ENCODE data around the gene ADAMTS17.

The ADAMTS17 gene

GRCh38 chr15:99993262-99993661 is 348.5 kb downstream of the ADAMTS17 start:
- Histone ChIP-seq H3K36me3 (ENCODE audit: insufficient read depth, low read length) (no peaks in the 10 kb centered on the region), H3K27me3 (ENCODE audit: insufficient read depth, low read length, poor library complexity, severe bottlenecking) (no peaks in the 10 kb centered on the region), H3K79me2 (ENCODE audit: insufficient read depth, low read length) (no peaks in the 10 kb centered on the region), H2AFZ (ENCODE audit: low read length) (no peak overlapping the region), H3K4me1 (ENCODE audit: insufficient read depth, low read length, poor library complexity, severe bottlenecking) (no peaks in the 10 kb centered on the region), H3K4me3 (ENCODE audit: low read length, poor library complexity, severe bottlenecking) (no peak overlapping the region), H3K9me3 (ENCODE audit: insufficient read depth, low read depth, low read length) (no peaks in the 10 kb centered on the region), H3K9me2 (replicated peaks; ENCODE audit: low read depth, low read length) (no peaks in the 10 kb centered on the region), H3K4me2 (ENCODE audit: low read depth, low read length, poor library complexity, severe bottlenecking) (no peak overlapping the region), H3K9ac (ENCODE audit: low read depth, low read length, poor library complexity, severe bottlenecking) (no peak overlapping the region), H4K20me1 (ENCODE audit: insufficient read depth, low read length, poor library complexity, severe bottlenecking) (no peaks in the 10 kb centered on the region), H3F3A (ENCODE audit: low read depth) (no peaks in the 10 kb centered on the region)
- TF ChIP-seq CTCF (conservative IDR thresholded peaks at IDR 0.05; ENCODE audit: low read length) (no peak), EZH2phosphoT487 (IDR thresholded peaks at IDR 0.05; ENCODE audit: borderline replicate concordance) (no peak)

- no peaks in the 10 kb centered on the region for H3K36me3 ChIP-seq (ENCODE audit: insufficient read depth, low read length)
- no peak overlapping the region for H2AFZ ChIP-seq (ENCODE audit: low read length)
- no peaks in the 10 kb centered on the region for H3K9me3 ChIP-seq (ENCODE audit: insufficient read depth, low read depth, low read length)
- no peaks in the 10 kb centered on the region for H4K20me1 ChIP-seq (ENCODE audit: insufficient read depth, low read length, poor library complexity, severe bottlenecking)
- no peaks in the 10 kb centered on the region for H3K4me1 ChIP-seq (ENCODE audit: insufficient read depth, low read length, poor library complexity, severe bottlenecking)
- no peak overlapping the region for H3K4me2 ChIP-seq (ENCODE audit: low read depth, low read length, poor library complexity, severe bottlenecking)
- no peaks in the 10 kb centered on the region for H3K27me3 ChIP-seq (ENCODE audit: insufficient read depth, low read length, poor library complexity, severe bottlenecking)
- H3K79me2 ChIP-seq (ENCODE audit: insufficient read depth, low read length): no peaks in the 10 kb centered on the region
- H3F3A ChIP-seq (ENCODE audit: low read depth): no peaks in the 10 kb centered on the region
- TF ChIP-seq CTCF (conservative IDR thresholded peaks at IDR 0.05; ENCODE audit: low read length) (no peak), EZH2phosphoT487 (IDR thresholded peaks at IDR 0.05; ENCODE audit: borderline replicate concordance) (no peak)
- no peak overlapping the region for H3K4me3 ChIP-seq (ENCODE audit: low read length, poor library complexity, severe bottlenecking)
- H3K9me2 ChIP-seq (replicated peaks; ENCODE audit: low read depth, low read length): no peaks in the 10 kb centered on the region
- H3K9ac ChIP-seq (ENCODE audit: low read depth, low read length, poor library complexity, severe bottlenecking): no peak overlapping the region
These were observed 349.1 kb downstream of the ADAMTS17 start for GRCh38 chr15:99992611-99993231.

GRCh38 chr15:99989095-99989494 is 352.7 kb downstream of the ADAMTS17 start:
- Histone ChIP-seq H4K20me1 (ENCODE audit: insufficient read depth, low read length, poor library complexity, severe bottlenecking) (no peaks in the 10 kb centered on the region), H3K9me3 (ENCODE audit: insufficient read depth, low read depth, low read length) (no peaks in the 10 kb centered on the region), H2AFZ (ENCODE audit: low read length) (no peak overlapping the region), H3K79me2 (ENCODE audit: insufficient read depth, low read length) (no peaks in the 10 kb centered on the region), H3K27me3 (ENCODE audit: insufficient read depth, low read length, poor library complexity, severe bottlenecking) (no peaks in the 10 kb centered on the region), H3K9ac (ENCODE audit: low read depth, low read length, poor library complexity, severe bottlenecking) (no peak overlapping the region), H3F3A (ENCODE audit: low read depth) (no peaks in the 10 kb centered on the region), H3K36me3 (ENCODE audit: insufficient read depth, low read length) (no peaks in the 10 kb centered on the region), H3K9me2 (replicated peaks; ENCODE audit: low read depth, low read length) (no peaks in the 10 kb centered on the region), H3K4me1 (ENCODE audit: insufficient read depth, low read length, poor library complexity, severe bottlenecking) (no peaks in the 10 kb centered on the region), H3K4me3 (ENCODE audit: low read length, poor library complexity, severe bottlenecking) (no peak overlapping the region), H3K4me2 (ENCODE audit: low read depth, low read length, poor library complexity, severe bottlenecking) (no peak overlapping the region)
- TF ChIP-seq EZH2phosphoT487 (IDR thresholded peaks at IDR 0.05; ENCODE audit: borderline replicate concordance) (no peak), CTCF (conservative IDR thresholded peaks at IDR 0.05; ENCODE audit: low read length) (no peak)
